GM13977 (cell line): ENCODE measurements around the gene TTC7B.

Source experiments
- DNase-seq: peaks from one replicate; pipeline ENCODE4 v3.0.0; 2012; ENCODE audit warnings: low spot score
- CTCF ChIP-seq: IDR thresholded peaks from 2 replicates; pipeline ENCODE4 v1.5.1; 2012; ENCODE audit warnings: mild to moderate bottlenecking, control low read depth; ENCODE audit not compliant: insufficient read depth; ENCODE audit errors: extremely low read depth, missing control alignments
- in situ Hi-C: fragments of 300-500 bp; cut with MboI; formaldehyde crosslinking; loops from one replicate; pipeline ENCODE4 v1.12.0; 2022; ENCODE audit warnings: low sequenced_read_pairs, low pct_unique_long_range_greater_than_20kb, mixed read lengths, inconsistent platforms; ENCODE audit not compliant: unreplicated experiment

TTC7B gene

DNA sequence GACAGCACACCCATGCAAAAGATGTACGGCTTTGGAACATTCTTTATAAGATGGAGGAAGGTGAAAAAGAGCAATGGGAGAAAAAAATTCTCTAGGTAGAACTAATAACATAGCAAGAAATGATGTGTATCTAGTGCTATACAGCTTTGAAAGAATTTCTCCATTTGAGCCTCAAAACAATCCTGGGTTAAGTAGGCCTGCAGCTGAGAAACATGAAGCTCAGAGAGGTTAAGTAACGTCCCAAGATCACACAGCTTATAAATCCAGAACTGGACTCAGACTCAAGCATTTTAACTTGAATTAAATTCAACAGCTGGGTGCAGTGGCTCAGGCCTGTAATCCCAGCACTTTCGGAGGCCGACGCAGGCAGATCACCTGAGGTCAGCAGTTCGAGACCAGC is 32.9 kb downstream of the TTC7B start:
- DNase-seq: no peak
- TF ChIP-seq CTCF: no peak
- in situ Hi-C loops: no loop called here

- no peak for DNase-seq
- in situ Hi-C loops: no loop called here
- TF ChIP-seq CTCF: no peak
These were observed 33.3 kb downstream of the TTC7B start for GRCh38 chr14:90782892-90783291.

- TF ChIP-seq CTCF: no peak
- no peak for DNase-seq
- in situ Hi-C loops: no loop called here
These were observed 34.4 kb downstream of the TTC7B start for GRCh38 chr14:90781876-90782275.

- DNase-seq: no peak
- in situ Hi-C loops: no loop called here
- TF ChIP-seq CTCF: no peak
These were observed 34.9 kb downstream of the TTC7B start for GRCh38 chr14:90781344-90781761.

DNA sequence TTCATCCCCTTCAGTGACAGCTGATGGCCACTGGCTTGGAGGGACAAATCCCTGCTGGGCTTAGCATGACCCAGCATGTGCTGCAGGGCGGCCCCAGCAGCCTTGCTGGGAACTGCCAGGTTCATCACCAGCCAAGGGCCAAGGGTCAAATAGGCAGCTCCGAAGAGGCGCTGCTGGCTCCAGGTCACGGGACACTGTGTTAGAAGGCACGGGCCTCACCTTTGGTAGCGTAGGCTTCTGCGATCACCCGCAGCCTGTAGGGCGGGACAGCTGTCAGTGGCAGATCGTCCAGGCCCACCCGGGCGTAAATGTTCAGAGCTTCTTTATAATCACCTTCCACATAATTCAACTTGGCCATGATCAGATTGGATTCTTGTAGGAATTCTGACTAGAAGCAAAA is 35.7 kb downstream of the TTC7B start:
- in situ Hi-C loops: no loop called here
- TF ChIP-seq CTCF: no peak
- DNase-seq: no peak

- TF ChIP-seq CTCF: no peak
- in situ Hi-C loops: no loop called here
- no peak for DNase-seq
These were observed 37.5 kb downstream of the TTC7B start for GRCh38 chr14:90778571-90779255.
